IMR-90 (cell line): Measurements from ENCODE around the gene FMN1. TPM values are rescaled to one million over a fixed set of nuclear protein-coding genes. Genes with fewer than 3 reads are reported as not detected.
A peak's percentile ranks its signal among the peaks of the same experiment; 100 is the strongest.

Source experiments
- ATAC-seq: fragments of 200-7000 bp; cut with Tn5 transposase; 2 replicates; pipeline ENCODE4 v1.9.1; 2020; ENCODE audit warnings: low read depth, mild to moderate bottlenecking, moderate library complexity
- BruUV-seq: library from RNA; stranded (reverse); fragments of 400-500 nt; replicated peaks from 2 replicates; lab custom pipeline; 2021; lab: Mats Ljungman, UMichigan
- CTCF ChIA-PET: fragments of 300-600 bp; formaldehyde crosslinking; extraction: SDS; loops from one replicate; lab custom pipeline; 2021; ENCODE audit warnings: antibody characterized with exemption; lab: Yijun Ruan, JAX
- POLR2A ChIA-PET: fragments of 300-600 bp; sonication (Branson Sonifier 250); formaldehyde crosslinking; loops from one replicate; lab custom pipeline; 2022; ENCODE audit warnings: antibody characterized with exemption; ENCODE audit not compliant: unreplicated experiment; lab: Charles Lee
- DNase-seq: peaks from one replicate; pipeline ENCODE4 v3.0.0; 2013
- H2AFZ ChIP-seq: replicated peaks from 2 replicates; pipeline ENCODE3; 2013; ENCODE audit warnings: low read length, mild to moderate bottlenecking; ENCODE audit not compliant: poor library complexity
- H2AK5ac ChIP-seq: 2 replicates; pipeline ENCODE4 v1.6.1; 2013; ENCODE audit warnings: low read depth, low read length, inconsistent platforms
- H2AK9ac ChIP-seq: replicated peaks from 2 replicates; pipeline ENCODE3; 2013; ENCODE audit warnings: mild to moderate bottlenecking, low read depth, low read length, moderate library complexity; ENCODE audit not compliant: poor library complexity
- H2BK120ac ChIP-seq: 2 replicates; pipeline ENCODE4 v1.6.1; 2013; ENCODE audit warnings: low read depth, low read length, inconsistent platforms
- H2BK15ac ChIP-seq: 3 replicates; pipeline ENCODE4 v1.6.1; 2013; ENCODE audit warnings: low read depth, low read length, inconsistent platforms
- H2BK20ac ChIP-seq: 2 replicates; pipeline ENCODE4 v1.6.1; 2013; ENCODE audit warnings: low read depth, mild to moderate bottlenecking, inconsistent platforms, low read length, moderate library complexity
- H2BK5ac ChIP-seq: 2 replicates; pipeline ENCODE4 v1.6.1; 2013; ENCODE audit warnings: mild to moderate bottlenecking, low read depth, low read length, inconsistent platforms; ENCODE audit not compliant: poor library complexity, severe bottlenecking
- H3K14ac ChIP-seq: replicated peaks from 2 replicates; pipeline ENCODE4 v1.6.1; 2013; ENCODE audit warnings: low read depth, low read length, inconsistent platforms
- H3K18ac ChIP-seq: 2 replicates; pipeline ENCODE4 v1.6.1; 2013; ENCODE audit warnings: low read depth, low read length, control low read depth
- H3K23ac ChIP-seq: 2 replicates; pipeline ENCODE4 v1.6.1; 2013; ENCODE audit warnings: low read depth, low read length, inconsistent platforms
- H3K27ac ChIP-seq: 2 replicates; pipeline ENCODE4 v1.5.1; 2013; ENCODE audit warnings: mild to moderate bottlenecking, control low read depth, low read length; ENCODE audit not compliant: insufficient read depth
- H3K27me3 ChIP-seq: 2 replicates; pipeline ENCODE4 v1.6.1; 2013; ENCODE audit warnings: low read length; ENCODE audit not compliant: control insufficient read depth, insufficient read depth
- H3K36me3 ChIP-seq: 2 replicates; pipeline ENCODE4 v1.6.1; 2013; ENCODE audit warnings: low read length, mixed read lengths; ENCODE audit not compliant: control insufficient read depth, insufficient read depth
- H3K4ac ChIP-seq: 2 replicates; pipeline ENCODE4 v1.6.1; 2013; ENCODE audit warnings: low read depth, low read length, inconsistent platforms
- H3K4me1 ChIP-seq: 2 replicates; pipeline ENCODE4 v1.6.1; 2013; ENCODE audit warnings: low read length, mixed read lengths; ENCODE audit not compliant: control insufficient read depth, insufficient read depth
- H3K4me2 ChIP-seq: 2 replicates; pipeline ENCODE4 v1.6.1; 2013; ENCODE audit warnings: low read depth, mild to moderate bottlenecking, control low read depth, low read length, moderate library complexity
- H3K4me3 ChIP-seq: 2 replicates; pipeline ENCODE4 v1.5.1; 2013; ENCODE audit warnings: low read depth, mild to moderate bottlenecking, control low read depth, low read length, moderate library complexity; ENCODE audit not compliant: insufficient read depth
- H3K56ac ChIP-seq: 2 replicates; pipeline ENCODE4 v1.6.1; 2013; ENCODE audit warnings: low read length, inconsistent platforms; ENCODE audit not compliant: insufficient read depth; ENCODE audit errors: extremely low read depth
- H3K79me1 ChIP-seq, 2 experiments: 2 replicates each; pipeline ENCODE4 v1.6.1; 2013; ENCODE audit warnings: low read length in 2 of 2, inconsistent platforms in 1 of 2, low read depth in 1 of 2
- H3K9ac ChIP-seq: 2 replicates; pipeline ENCODE4 v1.6.1; 2013; ENCODE audit warnings: low read depth, low read length, control low read depth
- H3K9me1 ChIP-seq: 2 replicates; pipeline ENCODE4 v1.6.1; 2013; ENCODE audit warnings: low read length, inconsistent platforms; ENCODE audit not compliant: insufficient read depth
- H3K9me3 ChIP-seq: 2 replicates; pipeline ENCODE4 v1.6.1; 2013; ENCODE audit warnings: low read length; ENCODE audit not compliant: control insufficient read depth, insufficient read depth
- H4K20me1 ChIP-seq: 2 replicates; pipeline ENCODE4 v1.6.1; 2013; ENCODE audit warnings: low read length, inconsistent platforms; ENCODE audit not compliant: insufficient read depth
- H4K5ac ChIP-seq: 2 replicates; pipeline ENCODE4 v1.6.1; 2013; ENCODE audit warnings: mild to moderate bottlenecking, low read depth, low read length, control low read depth
- H4K8ac ChIP-seq, 2 experiments: 2 replicates each; pipeline ENCODE4 v1.6.1; 2013; ENCODE audit warnings: low read depth in 2 of 2, low read length in 2 of 2, control low read depth in 1 of 2, inconsistent platforms in 1 of 2
- H4K91ac ChIP-seq: 2 replicates; pipeline ENCODE4 v1.6.1; 2013; ENCODE audit warnings: low read depth, low read length, inconsistent platforms; ENCODE audit not compliant: insufficient read depth
- MXI1 ChIP-seq: IDR thresholded peaks from 2 replicates; pipeline ENCODE4 v1.6.1; 2012; ENCODE audit warnings: low read depth, mild to moderate bottlenecking, low read length, moderate library complexity, borderline replicate concordance
- RFX5 ChIP-seq: IDR thresholded peaks from 2 replicates; pipeline ENCODE4 v1.8.0; 2012; ENCODE audit warnings: low read depth, mild to moderate bottlenecking, low read length, moderate library complexity
- SMC3 ChIP-seq: fragments of 150-350 bp; IDR thresholded peaks from 2 replicates; pipeline ENCODE4 v1.6.1; 2016; ENCODE audit warnings: low read depth, mild to moderate bottlenecking, antibody characterized with exemption, low read length, moderate library complexity
- WGBS, 2 experiments: methylation state at CpG; one replicate each; pipeline versions ENCODE4 v1.1.5 to v1.1.7; 2013; ENCODE audit warnings: missing lambda C conversion rate in 2 of 2; ENCODE audit not compliant: insufficient read length in 1 of 2; ENCODE audit errors: extremely low coverage in 2 of 2; 5-methylcytosine and 5-hydroxymethylcytosine counted together
- dilution Hi-C: fragments of 300-500 bp; cut with HindIII; formaldehyde crosslinking; loops from one replicate; pipeline ENCODE4 v1.14.3; 2018; ENCODE audit warnings: low sequenced_read_pairs; ENCODE audit not compliant: unreplicated experiment
- in situ Hi-C: fragments of 300-500 bp; cut with MboI; formaldehyde crosslinking; loops from 3 replicates; pipeline ENCODE4 v1.14.3; 2019; ENCODE audit warnings: low sequenced_read_pairs, inconsistent platforms, mixed read lengths
- intact Hi-C: fragments of 100-400 bp; cut with micrococcal nuclease; formaldehyde crosslinking; loops from 2 replicates; pipeline ENCODE4 v1.10.0; 2022
- polyA plus RNA-seq, 3 experiments: library from polyadenylated mRNA; depleted of rRNA; stranded (reverse); fragments of >200 nt; gene quantifications; 2 replicates each; pipeline ENCODE4 v1.2.3, GENCODE V29; 2012; ENCODE audit warnings: low replicate concordance in 1 of 3
- total RNA-seq: library from RNA; depleted of rRNA; stranded (reverse); fragments of >200 nt; gene quantifications from 2 replicates; pipeline ENCODE4 v1.2.3, GENCODE V29; 2012

FMN1 gene
- total and polyA plus RNA-seq, 2 of the 4 experiments (the other 2 are of a cell fraction) = 7.3 to 17.6 TPM

DNA sequence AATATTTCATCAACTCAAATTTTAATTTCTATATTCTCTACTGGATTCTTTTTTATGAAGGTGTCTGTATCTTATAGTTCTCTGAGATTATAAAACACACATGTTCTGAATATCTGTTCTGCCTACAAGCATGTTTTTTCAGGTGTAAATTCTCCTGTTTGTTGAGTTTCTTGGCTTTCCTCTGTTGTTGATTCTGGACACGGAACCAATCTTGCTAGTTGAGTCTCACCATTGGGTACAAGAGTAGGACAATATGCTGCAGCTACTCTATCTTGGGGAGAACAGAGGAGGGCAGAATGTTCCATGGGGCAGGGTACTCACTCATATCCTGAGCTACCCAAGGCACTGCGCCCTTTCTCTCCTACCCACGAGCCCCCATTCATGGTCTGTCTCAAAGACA lies 371.8 kb downstream of the FMN1 start:
- H2BK5ac ChIP-seq = peak overlapping the region; percentile 71
- H2BK20ac ChIP-seq = peak overlapping the region; percentile 93
- no peaks in the 10 kb centered on the region for H3K27me3 ChIP-seq
- H2AFZ ChIP-seq = no peak overlapping the region
- CTCF ChIA-PET = no interaction called here
- DNase-seq (no peak), ATAC-seq (no peak)
- H4K8ac ChIP-seq = peak overlapping the region; percentile 41 to 75; a peak in 2 of 4 replicates
- dilution Hi-C loops = no loop called here
- peaks cover 15% of the 10 kb centered on the region for H3K4me1 ChIP-seq
- POLR2A ChIA-PET = no interaction called here
- H3K56ac ChIP-seq = peak overlapping the region; percentile 33; the same call in 1 of the 2 replicates
- H3K4ac ChIP-seq = peak overlapping the region; percentile 90
- no peak overlapping the region for H3K4me2 ChIP-seq
- peak overlapping the region; percentile 88; the same call in 1 of the 3 replicates for H2BK15ac ChIP-seq
- intact Hi-C loops = no loop called here
- H2AK9ac ChIP-seq = no peak overlapping the region
- H3K4me3 ChIP-seq = no peak overlapping the region
- BruUV-seq = no TSS peak
- WGBS, 2 experiments = no CpG with 5 or more reads among the region's 3 CpGs
- in situ Hi-C loops = no loop called here
- no peaks in the 10 kb centered on the region for H3K9me3 ChIP-seq
- H2AK5ac ChIP-seq = peak overlapping the region; percentile 94
- H3K36me3 ChIP-seq = no peaks in the 10 kb centered on the region; the same call in 1 of the 2 replicates
- no peaks in the 10 kb centered on the region for H4K20me1 ChIP-seq
- H2BK120ac ChIP-seq = peak overlapping the region; percentile 91
- peak overlapping the region; percentile 82 for H3K18ac ChIP-seq
- no peak overlapping the region for H3K9ac ChIP-seq
- peaks cover 26 to 55% of the 10 kb centered on the region in 2 experiments for H3K79me1 ChIP-seq
- H3K14ac ChIP-seq = peak overlapping the region; percentile 92
- peak overlapping the region; percentile 93 for H4K5ac ChIP-seq
- H3K9me1 ChIP-seq = peaks cover 22% of the 10 kb centered on the region
- TF ChIP-seq MXI1 (no peak), SMC3 (no peak), RFX5 (no peak)
- H4K91ac ChIP-seq = peak overlapping the region; percentile 92
- H3K23ac ChIP-seq = peak overlapping the region; percentile 54; the same call in 1 of the 2 replicates
- peak overlapping the region; percentile 48; the same call in 1 of the 2 replicates for H3K27ac ChIP-seq
